GM10847 (cell line): ENCODE measurements around the gene DENND1B.

ENCODE experiments used
- POLR2A ChIP-seq: IDR thresholded peaks from 2 replicates; pipeline ENCODE4 v1.6.1; 2011; ENCODE audit not compliant: insufficient read length; ENCODE audit errors: extremely low read depth

Gene DENND1B

DNA sequence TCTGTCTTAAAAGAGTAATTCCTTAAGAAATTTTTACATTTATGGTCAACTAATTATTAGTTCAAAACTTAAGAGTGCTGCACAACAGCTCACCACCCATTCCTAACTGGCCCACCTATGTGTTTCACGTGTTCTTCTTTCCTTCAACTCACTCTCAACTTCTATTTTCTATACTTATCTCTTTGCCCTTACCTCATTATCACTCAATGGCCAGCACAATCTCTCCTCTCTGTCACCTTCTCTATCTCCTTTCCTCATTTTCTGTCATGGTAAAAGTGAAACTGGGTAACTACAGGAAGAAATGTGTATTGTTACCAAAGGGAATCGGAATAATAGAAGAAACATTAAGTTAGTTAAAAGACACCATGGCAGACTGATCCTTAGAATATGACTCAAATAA, 43.1 kb downstream of the DENND1B start:
- TF ChIP-seq POLR2A: no peak

DNA sequence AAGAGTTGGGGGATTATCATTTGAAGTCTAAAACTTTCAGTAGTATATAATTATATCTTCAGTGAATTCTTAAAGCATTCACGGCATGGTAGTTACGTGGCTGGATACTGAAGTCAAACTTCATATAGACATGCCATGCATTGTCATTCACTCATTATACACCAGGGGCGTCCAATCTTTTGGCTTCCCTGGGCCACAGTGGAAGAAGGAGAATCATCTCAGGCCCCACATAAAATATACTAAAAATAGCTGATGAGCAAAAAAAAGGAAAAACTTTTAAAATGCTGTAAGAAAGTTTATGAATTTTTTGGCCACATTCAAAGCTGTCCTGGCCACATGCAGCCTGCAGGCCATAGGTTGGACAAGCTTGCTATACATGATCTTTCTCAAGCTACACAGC, 43.8 kb downstream of the DENND1B start:
- TF ChIP-seq POLR2A: no peak

DNA sequence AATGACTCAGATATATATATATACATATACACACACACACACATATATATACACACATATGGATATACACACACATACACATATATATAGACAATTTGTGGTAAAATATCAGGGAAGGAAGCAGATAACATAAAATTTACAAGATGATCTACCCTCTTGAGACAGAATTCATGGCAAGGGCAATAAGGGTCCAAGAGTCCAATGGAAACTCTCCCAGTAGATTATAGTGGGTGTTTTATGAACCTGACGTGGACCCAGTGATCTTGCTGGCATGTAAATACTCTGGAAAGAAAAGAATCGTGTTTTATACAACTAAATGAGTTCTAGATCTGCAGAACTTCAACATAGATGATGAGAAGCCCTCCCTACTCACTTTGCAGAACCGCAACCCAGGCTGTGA, 49.3 kb downstream of the DENND1B start:
- no peak for TF ChIP-seq POLR2A

DNA sequence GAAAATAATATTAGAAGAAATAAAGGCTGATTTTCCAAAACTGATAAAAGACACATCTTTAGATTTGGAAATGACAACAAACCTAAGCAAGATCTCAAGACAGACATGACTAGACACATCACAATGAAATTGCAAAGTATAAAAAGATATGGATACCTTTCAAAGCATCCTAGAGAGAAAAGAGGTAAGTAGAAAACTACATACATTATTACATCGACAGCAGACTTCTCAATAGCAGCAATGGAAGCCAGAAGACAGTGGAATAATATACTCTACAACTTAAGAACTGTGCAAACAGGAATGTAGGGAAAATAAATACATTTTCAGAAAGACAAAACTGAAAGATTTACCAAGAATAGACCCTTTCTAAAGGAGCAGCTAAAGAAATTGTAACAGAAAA, 50.2 kb downstream of the DENND1B start:
- no peak for TF ChIP-seq POLR2A

DNA sequence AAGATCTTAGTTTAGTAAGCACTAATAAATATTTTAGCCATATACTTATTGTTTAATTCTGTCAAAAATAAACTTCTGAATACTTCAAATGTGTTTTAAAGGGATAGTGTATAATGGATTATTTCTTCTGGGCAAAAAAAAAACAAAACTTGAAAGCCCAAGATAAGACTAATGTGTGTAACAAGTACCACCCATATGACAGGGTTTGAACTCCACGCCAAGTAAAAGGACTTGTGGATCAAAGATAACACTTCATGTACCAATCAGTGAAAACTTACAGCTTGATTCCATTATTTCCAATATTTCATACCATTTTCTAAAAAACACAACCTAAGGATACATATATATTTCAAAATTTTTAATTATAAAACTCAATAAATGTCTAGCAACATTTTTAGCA, 59.5 kb downstream of the DENND1B start:
- TF ChIP-seq POLR2A: no peak

DNA sequence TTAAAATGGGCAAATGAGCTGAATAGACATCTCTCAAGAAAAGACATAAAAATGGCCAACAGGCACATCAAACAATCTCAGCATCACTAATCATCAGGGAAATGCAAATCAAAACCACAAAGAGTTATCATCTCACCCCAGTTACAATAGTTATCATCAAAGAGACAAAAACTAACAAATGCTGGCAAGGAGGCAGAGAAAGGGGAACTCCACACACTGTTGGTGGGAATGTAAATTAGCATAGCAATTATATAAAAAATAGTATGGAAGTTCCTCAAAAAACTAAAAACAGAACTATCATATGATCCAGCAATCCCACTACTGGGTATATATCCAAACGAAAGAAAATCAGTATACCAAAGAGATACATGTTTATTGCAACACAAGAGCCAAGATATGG, 68.7 kb downstream of the DENND1B start:
- no peak for TF ChIP-seq POLR2A

DNA sequence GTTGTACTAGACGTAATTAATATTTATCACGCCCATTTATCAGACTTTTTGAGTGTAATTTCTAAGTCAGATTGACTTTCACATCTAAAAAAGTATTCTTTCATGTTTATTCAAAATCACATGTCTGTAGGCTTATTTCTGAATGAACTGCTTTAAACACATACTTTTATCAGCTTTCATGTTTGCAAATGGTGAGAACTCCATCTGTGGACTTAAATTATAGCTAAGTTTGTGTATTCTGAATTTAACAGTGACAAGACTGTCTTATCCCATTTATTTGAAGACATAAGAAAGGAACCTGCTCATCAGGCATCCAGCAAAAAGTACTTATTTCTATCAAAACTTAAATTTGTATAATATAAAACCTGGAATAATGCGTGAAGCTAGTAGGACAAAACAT, 69.3 kb downstream of the DENND1B start:
- TF ChIP-seq POLR2A: no peak

DNA sequence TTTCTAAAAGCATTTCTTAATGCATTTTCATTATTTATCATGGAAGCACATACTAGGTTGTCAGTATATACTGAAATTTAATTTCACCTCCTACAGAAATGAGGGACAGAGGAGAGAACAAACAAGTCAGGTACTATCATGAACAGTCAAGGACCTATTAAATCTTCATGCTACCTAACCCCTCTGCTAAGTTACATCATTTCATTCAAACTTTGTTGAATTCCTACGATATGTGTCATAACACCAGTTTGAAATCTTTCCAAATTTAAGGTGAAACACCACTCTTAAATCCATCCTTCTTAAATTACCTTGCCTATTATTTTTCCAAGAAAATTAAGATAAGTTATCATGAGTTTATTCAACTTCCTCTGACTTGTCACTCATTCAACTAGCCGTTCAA, 78.9 kb downstream of the DENND1B start:
- TF ChIP-seq POLR2A: no peak

DNA sequence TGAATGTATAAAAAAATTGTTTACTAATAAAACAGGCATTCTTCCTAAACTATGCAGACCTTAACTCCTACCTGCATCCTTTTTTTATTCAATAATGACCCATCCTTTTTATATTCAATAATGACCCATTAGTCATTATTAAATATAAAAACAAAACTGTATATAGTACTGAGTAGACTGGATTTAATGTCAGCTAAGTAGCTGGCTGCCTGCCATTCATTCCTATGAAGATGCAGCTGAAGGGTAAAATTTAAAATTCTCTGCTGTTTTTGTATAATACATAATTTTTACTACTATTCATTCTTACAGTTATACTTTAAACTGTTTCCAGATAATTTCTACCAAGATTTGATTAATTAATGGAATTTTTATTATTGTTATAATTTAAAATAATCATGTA, 79.3 kb downstream of the DENND1B start:
- no peak for TF ChIP-seq POLR2A

DNA sequence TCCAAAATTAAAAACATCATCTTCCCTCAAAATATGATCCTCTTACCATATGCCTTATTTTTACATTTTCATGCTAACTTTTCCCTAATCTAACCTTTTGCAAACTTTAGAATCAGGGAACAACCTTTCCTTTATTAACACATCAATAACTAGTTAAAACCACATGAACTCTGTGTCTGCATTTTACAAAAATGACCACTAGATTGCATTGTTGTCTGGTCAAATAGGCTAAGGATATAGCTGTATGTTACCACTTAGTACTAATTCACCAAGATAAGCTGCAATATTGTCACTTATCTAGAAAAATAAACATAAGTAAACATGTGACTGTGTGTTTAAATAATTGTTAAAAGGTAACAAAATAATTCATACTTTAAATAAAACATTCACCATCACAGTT, 82.3 kb downstream of the DENND1B start:
- TF ChIP-seq POLR2A: no peak

DNA sequence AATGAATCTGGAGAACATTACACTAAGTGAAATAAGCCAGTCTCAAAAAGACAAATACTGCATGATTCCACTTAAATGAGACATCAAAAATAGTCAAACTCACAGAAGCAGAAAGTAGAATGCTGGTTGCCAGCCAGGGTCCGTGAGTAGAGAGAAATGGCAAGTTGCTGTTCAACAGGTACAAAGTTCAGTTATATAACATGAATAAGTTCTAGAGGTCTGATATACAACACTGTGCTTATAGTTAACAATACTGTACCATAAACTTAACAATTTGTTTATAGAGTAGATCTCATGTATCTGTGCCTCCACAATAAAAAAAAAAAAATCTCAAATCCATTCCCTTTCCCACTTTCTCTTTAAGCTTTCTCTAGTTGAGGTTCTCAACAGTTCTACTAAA, 83.5 kb downstream of the DENND1B start:
- TF ChIP-seq POLR2A: no peak

DNA sequence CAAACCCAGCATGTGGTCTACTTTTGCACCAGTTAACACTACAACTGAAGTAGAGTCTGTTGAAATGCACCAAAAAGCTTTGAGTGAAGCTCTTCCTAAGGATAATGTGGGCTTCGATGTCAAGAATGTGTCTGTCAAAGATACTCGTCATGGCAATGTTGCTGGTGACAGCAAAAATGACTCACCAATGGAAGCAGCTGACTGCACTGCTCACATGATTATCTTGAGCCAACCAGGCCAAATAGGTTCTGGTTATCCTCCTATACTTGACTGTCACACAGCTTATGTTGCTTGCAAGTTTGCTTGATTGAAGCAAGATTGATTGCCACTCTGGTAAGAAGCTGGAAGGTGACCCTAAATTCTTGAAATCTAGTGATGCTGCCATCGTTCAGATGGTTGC, 85.2 kb downstream of the DENND1B start:
- TF ChIP-seq POLR2A: no peak

DNA sequence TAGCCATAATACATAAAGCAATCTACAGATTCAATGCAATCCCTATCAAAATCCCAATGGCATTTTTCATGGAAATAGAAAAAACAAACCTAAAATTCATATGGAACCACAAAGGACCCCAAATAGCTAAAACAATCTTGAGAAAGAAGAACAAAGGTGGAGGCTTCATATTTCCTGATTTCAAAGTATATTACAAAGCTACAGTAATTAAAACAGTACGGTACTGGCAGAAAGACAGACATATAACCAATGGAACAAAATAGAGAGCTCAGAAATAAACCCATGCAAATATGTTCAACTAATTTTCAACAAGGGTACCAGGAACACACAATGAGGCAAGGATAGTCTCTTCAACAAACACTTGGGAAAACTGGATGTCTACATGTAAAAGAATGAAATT, 87.0 kb downstream of the DENND1B start:
- no peak for TF ChIP-seq POLR2A

DNA sequence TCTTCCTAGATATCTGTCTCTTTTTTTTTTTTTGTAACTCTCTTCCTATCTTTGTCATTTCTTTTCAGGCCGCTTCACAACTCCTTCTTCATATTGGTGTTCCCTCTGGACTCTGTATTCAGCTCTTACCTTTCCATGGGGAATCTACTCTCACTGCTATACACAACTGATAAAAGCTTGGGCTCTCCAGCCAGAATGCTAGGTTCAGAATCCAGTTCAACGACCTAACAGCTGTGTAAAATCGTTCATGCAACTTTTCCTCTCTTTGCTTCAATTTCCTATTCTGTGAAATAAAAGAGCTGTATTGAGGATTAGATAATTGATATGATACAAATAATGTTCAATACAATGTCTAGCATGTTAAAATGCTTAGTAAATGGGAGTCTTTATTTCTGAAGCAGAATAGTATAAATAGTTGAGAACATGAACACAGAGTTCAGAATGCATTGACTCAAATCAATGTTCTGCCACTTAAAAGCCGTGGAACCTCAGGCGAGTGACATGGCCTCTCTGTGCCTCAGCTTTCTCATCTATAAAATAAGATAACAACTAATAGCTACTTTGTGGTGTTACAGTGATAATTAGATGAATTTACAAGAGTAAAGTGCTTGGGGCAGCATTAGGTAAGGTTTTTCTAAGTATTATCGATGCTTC, 88.5 kb downstream of the DENND1B start:
- TF ChIP-seq POLR2A: no peak

DNA sequence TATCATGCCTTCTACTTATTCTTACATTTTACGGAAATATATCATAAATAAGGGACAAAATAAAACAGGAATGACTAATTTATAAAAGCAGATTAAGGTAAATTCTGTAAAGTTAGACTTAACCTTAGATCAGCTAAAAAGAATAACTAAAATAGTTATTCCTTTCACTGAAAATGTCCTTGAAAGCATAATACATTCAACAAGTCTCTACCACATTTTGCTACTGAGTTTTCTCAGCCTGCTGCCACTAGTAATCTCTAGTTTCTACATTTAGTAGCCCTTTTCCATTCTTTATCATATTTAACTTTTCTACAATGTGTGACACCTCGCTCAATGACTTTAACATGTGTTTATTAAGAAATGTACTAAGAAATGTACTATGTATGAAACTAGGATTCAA, 89.0 kb downstream of the DENND1B start:
- TF ChIP-seq POLR2A: no peak

DNA sequence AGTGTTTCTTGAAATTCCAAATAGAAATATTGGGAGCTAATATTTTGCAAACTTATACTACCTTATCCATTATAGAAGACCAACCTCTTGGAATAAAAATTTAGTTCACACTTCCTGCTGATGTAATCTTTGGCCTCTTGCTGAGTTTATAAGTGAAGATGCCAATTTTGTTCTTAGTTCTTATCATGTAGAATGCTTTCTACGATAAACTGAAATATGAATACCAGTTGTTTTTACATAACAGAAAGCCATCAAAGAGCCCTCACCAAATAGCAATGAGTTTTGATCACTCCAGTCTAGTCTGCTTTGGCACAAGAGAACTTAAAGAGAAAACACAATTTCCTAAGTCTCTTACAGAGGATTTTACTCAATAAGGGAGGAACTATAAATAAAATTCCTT, 89.5 kb downstream of the DENND1B start:
- TF ChIP-seq POLR2A: no peak

DNA sequence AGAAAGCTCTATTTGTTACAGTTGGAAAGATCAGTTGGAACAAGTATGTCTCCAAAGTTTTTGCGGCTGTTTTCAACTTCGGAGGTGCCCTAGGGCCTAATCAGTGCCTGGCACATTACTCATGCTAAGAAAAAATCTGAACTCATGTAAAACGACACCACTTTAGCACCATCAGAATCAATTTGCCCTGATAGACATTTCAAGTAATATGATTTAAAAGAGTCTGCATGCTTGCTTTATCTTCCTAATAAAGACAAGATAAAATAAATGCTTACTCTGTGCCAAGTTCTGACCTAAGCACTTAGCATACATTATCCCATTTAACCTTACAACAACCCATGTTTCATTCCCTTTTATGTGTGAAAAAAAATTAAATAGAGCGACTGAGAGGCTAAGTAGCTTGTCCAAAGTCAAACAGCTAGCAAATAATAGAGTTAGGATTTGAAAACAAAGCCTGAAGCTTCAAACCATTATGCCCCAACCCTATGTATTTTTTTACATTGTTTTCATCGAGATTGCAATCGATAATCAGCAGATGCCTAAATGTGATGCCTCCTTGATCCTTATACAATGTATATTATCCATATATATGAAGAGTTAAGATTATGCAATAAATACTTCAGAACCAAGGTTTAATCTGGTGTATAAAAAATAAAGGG, 91.3 kb downstream of the DENND1B start:
- TF ChIP-seq POLR2A: no peak

DNA sequence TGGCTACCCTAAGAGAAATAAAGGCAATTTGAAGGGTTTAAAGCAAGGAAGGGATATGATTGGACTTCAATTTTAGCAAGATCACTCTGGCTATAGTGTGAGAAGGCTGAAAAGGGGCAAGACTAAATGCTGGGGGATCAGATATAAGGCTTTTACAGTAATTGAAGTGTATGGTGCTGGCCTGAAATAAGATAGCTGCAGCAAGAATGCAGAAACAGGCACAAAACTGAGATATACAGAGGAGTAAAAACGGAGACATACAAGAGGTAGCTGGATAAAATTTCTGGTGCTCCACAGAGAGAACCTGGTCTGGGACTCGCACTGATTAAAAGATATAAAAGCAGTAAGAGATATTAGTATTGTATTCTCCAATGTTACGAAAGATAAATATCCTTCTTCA, 92.0 kb downstream of the DENND1B start:
- TF ChIP-seq POLR2A: no peak

DNA sequence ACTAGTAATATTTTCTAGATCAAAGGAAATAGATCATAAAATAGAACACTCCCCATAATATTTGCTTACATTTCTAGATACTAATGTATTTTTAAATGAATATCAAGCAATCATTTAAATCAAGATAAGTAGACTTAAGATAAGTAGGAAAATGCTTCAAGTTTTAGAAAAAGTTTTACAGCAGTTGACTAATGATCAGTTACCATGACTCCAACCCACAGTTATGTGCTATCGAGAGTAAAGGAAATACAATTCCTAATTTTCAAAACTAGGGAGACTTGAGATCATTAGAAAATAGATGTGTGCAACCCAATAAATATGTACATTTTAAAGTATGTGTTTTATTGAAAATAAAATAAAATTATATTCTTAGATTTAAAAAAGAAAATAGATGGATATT, 95.0 kb downstream of the DENND1B start:
- no peak for TF ChIP-seq POLR2A
